Neural cell (in vitro differentiated cells): Measurements from ENCODE around the gene ZNF583. TPM values are rescaled to one million over a fixed set of nuclear protein-coding genes. Genes with fewer than 3 reads are reported as not detected.
A peak's percentile ranks its signal among the peaks of the same experiment; 100 is the strongest.

Experiments
- H2AFZ ChIP-seq: fragments of 200-600, 300-800 bp; sonication (generic), shearing (Covaris generic); 2 replicates; pipeline ENCODE4 v1.6.0; 2014; ENCODE audit warnings: low read depth, mild to moderate bottlenecking, antibody characterized with exemption, low read length, moderate library complexity
- H3F3A ChIP-seq: fragments of 200-600 bp; shearing (Covaris generic); 2 replicates; pipeline ENCODE4 v1.6.1; 2016; ENCODE audit warnings: mild to moderate bottlenecking, moderate library complexity, mixed read lengths, antibody characterized with exemption, low read length; ENCODE audit not compliant: insufficient read depth, poor library complexity, severe bottlenecking
- H3K27ac ChIP-seq: fragments of 200-600, 300-800 bp; sonication (generic), shearing (Covaris generic); 2 replicates; pipeline ENCODE4 v1.5.1; 2014; ENCODE audit warnings: mild to moderate bottlenecking, low read length, moderate library complexity
- H3K27me3 ChIP-seq: fragments of 300-800, 200-600 bp; sonication (generic), shearing (Covaris generic); 2 replicates; pipeline ENCODE4 v1.6.0; 2014; ENCODE audit warnings: mild to moderate bottlenecking, low read depth, low read length, moderate library complexity; ENCODE audit not compliant: insufficient read depth
- H3K36me3 ChIP-seq: fragments of 300-800, 200-600 bp; sonication (generic), shearing (Covaris generic); 2 replicates; pipeline ENCODE4 v1.5.1; 2014; ENCODE audit warnings: mild to moderate bottlenecking, antibody characterized with exemption, low read length, moderate library complexity; ENCODE audit not compliant: insufficient read depth
- H3K4me2 ChIP-seq: fragments of 300-800, 200-600 bp; sonication (generic), shearing (Covaris generic); 2 replicates; pipeline ENCODE4 v1.6.0; 2014; ENCODE audit warnings: mild to moderate bottlenecking, low read length
- H3K4me3 ChIP-seq: fragments of 300-800, 200-600 bp; sonication (generic), shearing (Covaris generic); 2 replicates; pipeline ENCODE4 v1.5.1; 2014; ENCODE audit warnings: mild to moderate bottlenecking, low read length, moderate library complexity
- H3K79me2 ChIP-seq: fragments of 200-600 bp; shearing (Covaris generic); replicated peaks from 2 replicates; pipeline ENCODE4 v1.6.0; 2014; ENCODE audit warnings: mild to moderate bottlenecking, low read length, moderate library complexity; ENCODE audit not compliant: insufficient read depth
- H3K9ac ChIP-seq: fragments of 300-800, 200-600 bp; sonication (generic), shearing (Covaris generic); 2 replicates; pipeline ENCODE4 v1.6.1; 2016; ENCODE audit warnings: mild to moderate bottlenecking, low read length, mixed read lengths
- H3K9me2 ChIP-seq: fragments of 200-600 bp; shearing (Covaris generic); 2 replicates; pipeline ENCODE4 v1.6.1; 2016; ENCODE audit warnings: mild to moderate bottlenecking, low read length, mixed read lengths; ENCODE audit not compliant: insufficient read depth
- H3K9me3 ChIP-seq: fragments of 200-600, 300-800 bp; sonication (generic), shearing (Covaris generic); 2 replicates; pipeline ENCODE4 v1.6.1; 2016; ENCODE audit warnings: mild to moderate bottlenecking, mixed run types, low read length, moderate library complexity, mixed read lengths
- H4K20me1 ChIP-seq: fragments of 200-600 bp; shearing (Covaris generic); 2 replicates; pipeline ENCODE4 v1.6.1; 2016; ENCODE audit warnings: mild to moderate bottlenecking, mixed run types; ENCODE audit not compliant: insufficient read depth
- EZH2 ChIP-seq: fragments of 200-600, 300-800 bp; shearing (Covaris generic), sonication (generic); IDR thresholded peaks from 2 replicates; pipeline ENCODE4 v1.6.1; 2014; ENCODE audit warnings: antibody characterized with exemption, low read length, borderline replicate concordance, mild to moderate bottlenecking; ENCODE audit not compliant: insufficient read depth, poor library complexity, severe bottlenecking
- MXI1 ChIP-seq: fragments of 450-650 bp; conservative IDR thresholded peaks from 2 replicates; pipeline ENCODE4 v1.6.1; 2014; ENCODE audit warnings: antibody characterized with exemption, mild to moderate bottlenecking; ENCODE audit not compliant: poor library complexity, severe bottlenecking
- POLR2AphosphoS5 ChIP-seq: IDR thresholded peaks from 2 replicates; pipeline ENCODE4 v1.6.1; 2012
- RAD21 ChIP-seq: fragments of 450-650 bp; conservative IDR thresholded peaks from 2 replicates; pipeline ENCODE4 v1.6.1; 2014; ENCODE audit warnings: antibody characterized with exemption, mild to moderate bottlenecking, moderate library complexity
- SMC3 ChIP-seq: fragments of 450-650 bp; conservative IDR thresholded peaks from 2 replicates; pipeline ENCODE4 v1.6.1; 2014; ENCODE audit warnings: antibody characterized with exemption, mild to moderate bottlenecking, moderate library complexity; ENCODE audit not compliant: poor library complexity
- TAF1 ChIP-seq: IDR thresholded peaks from 2 replicates; pipeline ENCODE4 v1.6.1; 2012; ENCODE audit warnings: low read depth
- polyA plus RNA-seq: library from polyadenylated mRNA; depleted of rRNA; stranded (reverse); fragments of >200 nt; gene quantifications from 2 replicates; pipeline ENCODE4 v1.2.3, GENCODE V29; 2014
- TF ChIP-seq, protein P1 (sequence below): fragments of 450-650 bp; IDR thresholded peaks from 2 replicates; pipeline ENCODE4 v1.5.1; 2014; ENCODE audit warnings: antibody characterized with exemption, mild to moderate bottlenecking, moderate library complexity; ENCODE audit not compliant: poor library complexity, severe bottlenecking
- TF ChIP-seq, protein P2 (sequence below): IDR thresholded peaks from 2 replicates; pipeline ENCODE4 v1.6.1; 2012; ENCODE audit warnings: borderline replicate concordance

Gene ZNF583
- polyA plus RNA-seq, 1 donor from 2014 or later, result 31.5 TPM

- Histone ChIP-seq H3K9me3 (peaks cover 23% of the 10 kb centered on the region), H3K36me3 (peaks cover 29% of the 10 kb centered on the region), H3K9me2 (no peaks in the 10 kb centered on the region), H3K4me2 (peak overlapping the region; percentile 96), H3K27ac (peak overlapping the region; percentile 94), H3K79me2 (peaks cover 45% of the 10 kb centered on the region), H2AFZ (peak overlapping the region; percentile 94), H3K9ac (peak overlapping the region; percentile 95), H3K27me3 (no peaks in the 10 kb centered on the region), H4K20me1 (no peaks in the 10 kb centered on the region), H3F3A (no peaks in the 10 kb centered on the region), H3K4me3 (peak overlapping the region; percentile 81)
- TF ChIP-seq MXI1 (peak; percentile 35), EZH2 (no peak), TAF1 (no peak)
Observed at GRCh38 chr19:56404705-56405056, 549 bp downstream of the ZNF583 start.

DNA sequence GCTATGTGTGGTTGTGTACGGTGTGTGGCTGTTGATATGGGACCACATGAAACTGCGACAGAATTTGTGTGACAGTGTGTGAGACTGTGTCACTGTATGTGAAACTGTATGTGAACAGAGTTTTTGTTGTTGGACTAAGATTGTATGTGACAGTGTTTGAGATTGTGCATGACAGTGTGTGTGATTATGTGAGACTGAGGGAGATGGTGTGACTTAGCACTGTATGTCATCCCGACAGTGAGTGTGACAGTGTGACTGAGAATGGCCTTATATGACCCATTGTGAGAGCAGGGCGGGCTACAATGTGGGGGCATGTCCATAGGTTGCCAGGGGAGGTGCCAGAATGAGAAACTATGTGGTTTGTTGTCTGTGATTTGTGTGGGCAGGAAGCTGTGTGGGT, 930 bp downstream of the ZNF583 start:
- peaks cover 33% of the 10 kb centered on the region for H3K36me3 ChIP-seq
- no peaks in the 10 kb centered on the region for H3F3A ChIP-seq
- H3K4me3 ChIP-seq, result peak overlapping the region; percentile 81
- H3K27me3 ChIP-seq, result no peaks in the 10 kb centered on the region
- H4K20me1 ChIP-seq, result no peaks in the 10 kb centered on the region
- H3K79me2 ChIP-seq, result peaks cover 45% of the 10 kb centered on the region
- peak overlapping the region; percentile 94 for H3K27ac ChIP-seq
- no peaks in the 10 kb centered on the region for H3K9me2 ChIP-seq
- H3K4me2 ChIP-seq, result peak overlapping the region; percentile 96
- peaks cover 23% of the 10 kb centered on the region for H3K9me3 ChIP-seq
- peak overlapping the region; percentile 94 for H2AFZ ChIP-seq
- TF ChIP-seq SMC3 (no peak), TAF1 (no peak), MXI1 (no peak), EZH2 (no peak), RAD21 (no peak)
- TF ChIP-seq, protein P1, sequence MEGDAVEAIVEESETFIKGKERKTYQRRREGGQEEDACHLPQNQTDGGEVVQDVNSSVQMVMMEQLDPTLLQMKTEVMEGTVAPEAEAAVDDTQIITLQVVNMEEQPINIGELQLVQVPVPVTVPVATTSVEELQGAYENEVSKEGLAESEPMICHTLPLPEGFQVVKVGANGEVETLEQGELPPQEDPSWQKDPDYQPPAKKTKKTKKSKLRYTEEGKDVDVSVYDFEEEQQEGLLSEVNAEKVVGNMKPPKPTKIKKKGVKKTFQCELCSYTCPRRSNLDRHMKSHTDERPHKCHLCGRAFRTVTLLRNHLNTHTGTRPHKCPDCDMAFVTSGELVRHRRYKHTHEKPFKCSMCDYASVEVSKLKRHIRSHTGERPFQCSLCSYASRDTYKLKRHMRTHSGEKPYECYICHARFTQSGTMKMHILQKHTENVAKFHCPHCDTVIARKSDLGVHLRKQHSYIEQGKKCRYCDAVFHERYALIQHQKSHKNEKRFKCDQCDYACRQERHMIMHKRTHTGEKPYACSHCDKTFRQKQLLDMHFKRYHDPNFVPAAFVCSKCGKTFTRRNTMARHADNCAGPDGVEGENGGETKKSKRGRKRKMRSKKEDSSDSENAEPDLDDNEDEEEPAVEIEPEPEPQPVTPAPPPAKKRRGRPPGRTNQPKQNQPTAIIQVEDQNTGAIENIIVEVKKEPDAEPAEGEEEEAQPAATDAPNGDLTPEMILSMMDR, result no peak
- TF ChIP-seq, protein P2, sequence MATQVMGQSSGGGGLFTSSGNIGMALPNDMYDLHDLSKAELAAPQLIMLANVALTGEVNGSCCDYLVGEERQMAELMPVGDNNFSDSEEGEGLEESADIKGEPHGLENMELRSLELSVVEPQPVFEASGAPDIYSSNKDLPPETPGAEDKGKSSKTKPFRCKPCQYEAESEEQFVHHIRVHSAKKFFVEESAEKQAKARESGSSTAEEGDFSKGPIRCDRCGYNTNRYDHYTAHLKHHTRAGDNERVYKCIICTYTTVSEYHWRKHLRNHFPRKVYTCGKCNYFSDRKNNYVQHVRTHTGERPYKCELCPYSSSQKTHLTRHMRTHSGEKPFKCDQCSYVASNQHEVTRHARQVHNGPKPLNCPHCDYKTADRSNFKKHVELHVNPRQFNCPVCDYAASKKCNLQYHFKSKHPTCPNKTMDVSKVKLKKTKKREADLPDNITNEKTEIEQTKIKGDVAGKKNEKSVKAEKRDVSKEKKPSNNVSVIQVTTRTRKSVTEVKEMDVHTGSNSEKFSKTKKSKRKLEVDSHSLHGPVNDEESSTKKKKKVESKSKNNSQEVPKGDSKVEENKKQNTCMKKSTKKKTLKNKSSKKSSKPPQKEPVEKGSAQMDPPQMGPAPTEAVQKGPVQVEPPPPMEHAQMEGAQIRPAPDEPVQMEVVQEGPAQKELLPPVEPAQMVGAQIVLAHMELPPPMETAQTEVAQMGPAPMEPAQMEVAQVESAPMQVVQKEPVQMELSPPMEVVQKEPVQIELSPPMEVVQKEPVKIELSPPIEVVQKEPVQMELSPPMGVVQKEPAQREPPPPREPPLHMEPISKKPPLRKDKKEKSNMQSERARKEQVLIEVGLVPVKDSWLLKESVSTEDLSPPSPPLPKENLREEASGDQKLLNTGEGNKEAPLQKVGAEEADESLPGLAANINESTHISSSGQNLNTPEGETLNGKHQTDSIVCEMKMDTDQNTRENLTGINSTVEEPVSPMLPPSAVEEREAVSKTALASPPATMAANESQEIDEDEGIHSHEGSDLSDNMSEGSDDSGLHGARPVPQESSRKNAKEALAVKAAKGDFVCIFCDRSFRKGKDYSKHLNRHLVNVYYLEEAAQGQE, result no peak
- H3K9ac ChIP-seq, result peak overlapping the region; percentile 95

DNA sequence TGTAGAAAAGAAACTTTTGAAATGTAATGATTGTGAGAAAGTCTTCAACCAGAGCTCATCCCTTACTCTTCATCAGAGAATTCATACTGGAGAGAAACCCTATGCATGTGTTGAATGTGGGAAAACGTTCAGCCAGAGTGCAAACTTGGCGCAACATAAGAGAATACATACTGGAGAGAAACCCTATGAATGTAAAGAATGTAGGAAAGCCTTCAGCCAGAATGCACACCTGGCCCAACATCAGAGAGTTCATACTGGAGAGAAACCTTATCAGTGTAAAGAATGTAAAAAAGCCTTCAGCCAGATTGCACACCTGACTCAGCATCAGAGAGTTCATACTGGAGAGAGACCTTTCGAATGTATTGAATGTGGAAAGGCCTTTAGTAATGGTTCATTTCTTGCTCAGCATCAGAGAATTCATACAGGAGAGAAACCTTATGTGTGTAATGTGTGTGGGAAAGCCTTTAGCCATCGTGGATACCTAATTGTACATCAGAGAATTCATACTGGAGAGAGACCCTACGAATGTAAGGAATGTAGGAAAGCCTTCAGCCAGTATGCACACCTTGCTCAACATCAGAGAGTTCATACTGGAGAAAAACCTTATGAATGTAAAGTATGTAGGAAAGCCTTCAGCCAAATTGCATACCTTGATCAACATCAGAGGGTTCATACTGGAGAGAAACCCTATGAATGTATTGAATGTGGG, 19.3 kb downstream of the ZNF583 start:
- H2AFZ ChIP-seq, result no peak overlapping the region
- no peaks in the 10 kb centered on the region for H4K20me1 ChIP-seq
- no peak for TF ChIP-seq POLR2AphosphoS5
- TF ChIP-seq, protein P2, result no peak
- TF ChIP-seq TAF1, result no peak
- no peak for TF ChIP-seq SMC3
- no peak for TF ChIP-seq RAD21
- H3K9me2 ChIP-seq, result no peaks in the 10 kb centered on the region
- no peaks in the 10 kb centered on the region for H3F3A ChIP-seq
- peaks cover 9% of the 10 kb centered on the region for H3K79me2 ChIP-seq
- peaks cover 40% of the 10 kb centered on the region for H3K36me3 ChIP-seq
- H3K4me3 ChIP-seq, result no peak overlapping the region
- peaks cover 68% of the 10 kb centered on the region for H3K9me3 ChIP-seq
- no peaks in the 10 kb centered on the region for H3K27me3 ChIP-seq
- H3K4me2 ChIP-seq, result no peak overlapping the region
- no peak overlapping the region for H3K9ac ChIP-seq
- no peak overlapping the region for H3K27ac ChIP-seq
